SIG-M5 (cell line): ENCODE measurements around the gene ADCY5.

ENCODE experiments used
- DNase-seq: peaks from one replicate; lab custom pipeline; 2025; lab: John Stamatoyannopoulos, UW

ADCY5 gene

GRCh38 chr3:123406598-123406997 is 42.3 kb downstream of the ADCY5 start:
- DNase-seq: no peak

GRCh38 chr3:123405936-123406510 is 42.9 kb downstream of the ADCY5 start:
- DNase-seq: no peak

GRCh38 chr3:123405021-123405420 is 43.9 kb downstream of the ADCY5 start:
- no peak for DNase-seq

- no peak for DNase-seq
These were observed 44.5 kb downstream of the ADCY5 start for GRCh38 chr3:123404391-123404790.

- no peak for DNase-seq
These were observed 46.9 kb downstream of the ADCY5 start for GRCh38 chr3:123401836-123402530.

- no peak for DNase-seq
These were observed 48.7 kb downstream of the ADCY5 start for GRCh38 chr3:123400169-123400568.

- DNase-seq: no peak
These were observed 49.2 kb downstream of the ADCY5 start for GRCh38 chr3:123399653-123400052.

- DNase-seq: no peak
These were observed 50.7 kb downstream of the ADCY5 start for GRCh38 chr3:123397921-123398785.

GRCh38 chr3:123397050-123397590 is 51.8 kb downstream of the ADCY5 start:
- no peak for DNase-seq

GRCh38 chr3:123396171-123397049 is 52.5 kb downstream of the ADCY5 start:
- DNase-seq: no peak

- DNase-seq: no peak
These were observed 53.7 kb downstream of the ADCY5 start for GRCh38 chr3:123395235-123395634.

GRCh38 chr3:123394391-123395020 is 54.4 kb downstream of the ADCY5 start:
- DNase-seq: no peak

GRCh38 chr3:123392871-123393620 is 55.8 kb downstream of the ADCY5 start:
- DNase-seq: no peak

GRCh38 chr3:123392368-123392767 is 56.5 kb downstream of the ADCY5 start:
- no peak for DNase-seq

- DNase-seq: no peak
These were observed 57.9 kb downstream of the ADCY5 start for GRCh38 chr3:123390865-123391600.

GRCh38 chr3:123389628-123389918 is 59.3 kb downstream of the ADCY5 start:
- DNase-seq: no peak

- no peak for DNase-seq
These were observed 59.9 kb downstream of the ADCY5 start for GRCh38 chr3:123388811-123389627.

GRCh38 chr3:123388042-123388441 is 60.8 kb downstream of the ADCY5 start:
- no peak for DNase-seq

- DNase-seq: no peak
These were observed 61.4 kb downstream of the ADCY5 start for GRCh38 chr3:123387532-123387931.
